Esophagus (tissue), 2 donors: Measurements from ENCODE around the gene UNC50. TPM values are rescaled to one million over a fixed set of nuclear protein-coding genes. Genes with fewer than 3 reads are reported as not detected.

Source experiments
- H3K27ac ChIP-seq, 2 donors: one replicate each; pipeline ENCODE4 v1.5.1; 2013; ENCODE audit warnings: low read depth in 2 of 2, mild to moderate bottlenecking in 2 of 2, inconsistent platforms in 1 of 2, low read length in 1 of 2, moderate library complexity in 1 of 2
- H3K27me3 ChIP-seq, 2 donors: one replicate each; pipeline ENCODE4 v1.6.1; 2013; ENCODE audit warnings: low read length in 2 of 2, control low read depth in 1 of 2, mild to moderate bottlenecking in 1 of 2; ENCODE audit not compliant: insufficient read depth in 2 of 2, control insufficient read depth in 1 of 2
- H3K36me3 ChIP-seq, 2 donors: one replicate each; pipeline ENCODE4 v1.6.1; 2013; ENCODE audit warnings: low read length in 1 of 2; ENCODE audit not compliant: control insufficient read depth in 2 of 2, insufficient read depth in 2 of 2
- H3K4me1 ChIP-seq, 2 donors: one replicate each; pipeline ENCODE4 v1.6.1; 2013; ENCODE audit warnings: low read length in 1 of 2; ENCODE audit not compliant: control insufficient read depth in 2 of 2, insufficient read depth in 2 of 2
- H3K4me3 ChIP-seq, 2 donors: one replicate each; pipeline ENCODE4 v1.5.1; 2013; ENCODE audit warnings: low read length in 2 of 2, mild to moderate bottlenecking in 2 of 2, low read depth in 1 of 2, moderate library complexity in 1 of 2
- H3K9me3 ChIP-seq, 2 donors: one replicate each; pipeline ENCODE4 v1.6.1; 2013; ENCODE audit warnings: mild to moderate bottlenecking in 2 of 2, low read depth in 1 of 2, low read length in 1 of 2, moderate library complexity in 1 of 2; ENCODE audit not compliant: control insufficient read depth in 2 of 2, insufficient read depth in 1 of 2
- WGBS, 2 donors: extraction: QIAGEN DNeasy Blood & Tissue Kit; methylation state at CpG; one replicate each; pipeline ENCODE4 v1.1.7; 2013; 5-methylcytosine and 5-hydroxymethylcytosine counted together
- polyA plus RNA-seq, 2 donors: library from polyadenylated mRNA; stranded (reverse); fragments of 200-250 nt; gene quantifications; one replicate each; pipeline ENCODE4 v1.2.3, GENCODE V29; 2013
- donor health status: healthy with polysubstance abuse.
- donor health status: Bipolar disorder and iron deficiency.

UNC50 gene
- polyA plus RNA-seq, 2 donors = 22.8 to 26.0 TPM

DNA sequence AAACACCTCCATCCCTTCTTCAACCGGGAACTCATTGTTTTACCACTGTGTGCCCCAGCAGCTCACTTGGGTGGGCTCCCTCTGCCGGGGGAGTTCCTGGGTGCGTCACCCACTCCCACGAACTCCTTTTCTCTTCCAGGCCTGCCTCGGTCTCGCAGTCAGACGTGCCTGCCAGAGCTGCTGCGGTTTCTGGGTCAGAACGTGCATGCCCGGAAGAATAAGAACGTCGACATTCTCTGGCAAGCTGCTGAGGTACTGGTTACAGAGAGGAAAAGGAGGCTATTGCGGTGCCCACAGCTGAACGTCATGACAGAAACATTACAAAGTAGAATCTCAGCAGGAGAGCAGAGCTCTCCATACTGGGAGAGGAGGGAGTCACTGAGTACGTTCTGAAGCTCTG, 35.7 kb upstream of the UNC50 start:
- H3K36me3 ChIP-seq = peaks cover 0 to 35% of the 10 kb centered on the region in 2 donors
- H3K27ac ChIP-seq = no peak overlapping the region
- H3K4me3 ChIP-seq = no peak overlapping the region

GRCh38 chr2:98573426-98573825, 35.0 kb upstream of the UNC50 start:
- 95 to 96% methylated on average over 13 of the region's 13 CpGs for WGBS, 2 donors
- Histone ChIP-seq H3K27me3 (no peaks in the 10 kb centered on the region), H3K4me1 (no peaks in the 10 kb centered on the region), H3K27ac (no peak overlapping the region), H3K4me3 (no peak overlapping the region), H3K36me3 (peaks cover 0 to 39% of the 10 kb centered on the region in 2 donors), H3K9me3 (no peaks in the 10 kb centered on the region)

More for the DNA sequence above, 35.7 kb upstream of the UNC50 start:
- WGBS, 2 donors = 90 to 92% methylated on average over 15 of the region's 15 CpGs
- Histone ChIP-seq H3K9me3 (no peaks in the 10 kb centered on the region), H3K4me1 (no peaks in the 10 kb centered on the region), H3K27me3 (no peaks in the 10 kb centered on the region)

GRCh38 chr2:98576666-98577312, 31.6 kb upstream of the UNC50 start:
- Histone ChIP-seq H3K27ac (no peak overlapping the region), H3K4me1 (no peaks in the 10 kb centered on the region), H3K9me3 (no peaks in the 10 kb centered on the region), H3K36me3 (peaks cover 2 to 25% of the 10 kb centered on the region in 2 donors), H3K27me3 (no peaks in the 10 kb centered on the region), H3K4me3 (no peak overlapping the region)
- WGBS, 2 donors = 90 to 92% methylated on average over 22 of the region's 22 CpGs

GRCh38 chr2:98577313-98577712, 31.1 kb upstream of the UNC50 start:
- H3K27me3 ChIP-seq = no peaks in the 10 kb centered on the region
- no peak overlapping the region for H3K4me3 ChIP-seq
- peaks cover 2 to 22% of the 10 kb centered on the region in 2 donors for H3K36me3 ChIP-seq
- no peaks in the 10 kb centered on the region for H3K4me1 ChIP-seq
- WGBS, 2 donors = 77 to 78% methylated on average over 10 of the region's 10 CpGs
- H3K27ac ChIP-seq = no peak overlapping the region
- no peaks in the 10 kb centered on the region for H3K9me3 ChIP-seq

DNA sequence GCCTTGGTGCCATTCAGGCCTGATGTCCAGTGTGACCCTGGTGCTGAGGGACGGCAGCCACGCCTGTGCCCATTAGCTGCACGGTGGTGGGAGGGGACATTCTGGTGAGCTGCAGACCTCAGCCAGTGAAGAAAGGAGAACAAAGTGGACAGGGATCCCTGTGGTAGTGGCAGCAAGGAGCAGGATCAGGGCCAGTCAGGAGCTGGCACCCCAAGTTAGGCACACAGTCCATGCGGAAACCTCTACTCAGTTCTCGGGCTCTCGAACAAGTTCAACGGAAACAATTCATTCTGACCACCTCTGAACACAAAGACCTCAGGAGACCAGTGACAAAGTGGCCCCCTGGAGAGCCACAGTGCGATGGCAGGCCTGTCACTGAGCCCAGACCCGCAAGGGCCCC, 30.2 kb upstream of the UNC50 start:
- Histone ChIP-seq H3K9me3 (no peaks in the 10 kb centered on the region), H3K4me3 (no peak overlapping the region), H3K4me1 (no peaks in the 10 kb centered on the region), H3K27me3 (no peaks in the 10 kb centered on the region), H3K27ac (no peak overlapping the region), H3K36me3 (peaks cover 2 to 24% of the 10 kb centered on the region in 2 donors)
- WGBS, 2 donors = 91 to 93% methylated on average over 9 of the region's 9 CpGs

DNA sequence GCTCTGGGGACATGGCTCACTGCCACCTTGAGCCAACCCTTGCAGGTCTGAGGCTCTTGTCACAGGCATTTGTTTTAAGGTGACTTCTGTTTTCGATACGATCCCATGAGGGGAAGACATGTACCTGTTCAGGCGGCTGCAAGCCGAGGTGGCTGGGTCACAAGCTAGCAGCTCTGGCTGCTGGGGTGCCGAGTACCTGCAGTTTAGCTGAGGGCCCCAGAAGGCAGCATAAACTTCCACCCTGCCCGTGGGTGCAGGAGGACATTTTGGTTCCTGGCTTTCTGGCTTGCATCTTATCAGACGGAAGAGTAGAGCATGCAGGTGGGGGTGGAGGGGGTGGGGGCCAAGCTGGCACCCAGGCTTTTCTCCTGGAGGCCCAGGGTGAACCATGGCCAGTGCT, 28.5 kb upstream of the UNC50 start:
- Histone ChIP-seq H3K4me1 (no peaks in the 10 kb centered on the region), H3K27me3 (no peaks in the 10 kb centered on the region), H3K36me3 (peaks cover 2 to 27% of the 10 kb centered on the region in 2 donors), H3K4me3 (no peak overlapping the region), H3K27ac (no peak overlapping the region), H3K9me3 (no peaks in the 10 kb centered on the region)
- 86 to 89% methylated on average over 7 of the region's 7 CpGs for WGBS, 2 donors

DNA sequence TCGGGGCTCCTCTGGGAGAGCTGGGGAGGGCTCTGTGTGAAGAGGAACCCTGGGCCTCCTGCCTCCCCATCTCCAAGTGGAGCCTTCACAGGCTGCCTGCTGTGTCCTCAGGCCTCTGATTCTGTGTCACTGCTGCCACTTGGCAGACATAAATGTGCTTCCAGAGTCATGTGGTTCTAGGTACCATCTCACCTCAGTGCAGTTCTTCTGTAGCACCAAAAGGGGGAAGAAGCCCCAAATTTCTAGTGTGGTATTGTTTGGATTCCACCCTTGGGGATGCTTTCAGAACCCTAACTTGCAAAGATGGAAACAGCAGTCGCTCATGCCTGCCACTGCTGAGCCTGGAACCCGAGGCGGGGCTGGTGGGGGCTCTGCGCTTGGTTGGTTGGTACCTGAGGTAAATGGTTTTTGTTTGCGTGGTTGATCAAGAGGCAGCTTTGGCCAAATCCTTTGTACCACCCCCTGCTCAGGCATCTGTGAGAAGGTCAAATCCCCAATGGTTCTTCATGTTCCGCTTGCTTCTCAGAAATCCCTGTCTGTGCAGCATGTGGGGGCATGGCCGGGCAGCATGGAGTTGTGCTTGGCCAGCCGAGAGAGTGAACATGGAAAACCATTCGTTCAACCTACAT, 27.6 kb upstream of the UNC50 start:
- Histone ChIP-seq H3K4me1 (no peaks in the 10 kb centered on the region), H3K9me3 (no peaks in the 10 kb centered on the region), H3K27ac (no peak overlapping the region), H3K4me3 (no peak overlapping the region), H3K36me3 (peaks cover 2 to 27% of the 10 kb centered on the region in 2 donors), H3K27me3 (no peaks in the 10 kb centered on the region)
- 90% methylated on average over 10 of the region's 10 CpGs for WGBS, 2 donors

GRCh38 chr2:98582523-98582922, 25.9 kb upstream of the UNC50 start:
- 95% methylated on average over 9 of the region's 9 CpGs for WGBS, 2 donors

GRCh38 chr2:98583276-98583675, 25.1 kb upstream of the UNC50 start:
- H3K36me3 ChIP-seq = peaks cover 2 to 20% of the 10 kb centered on the region in 2 donors
- no peaks in the 10 kb centered on the region for H3K9me3 ChIP-seq
- 94 to 96% methylated on average over 7 of the region's 7 CpGs for WGBS, 2 donors
- no peaks in the 10 kb centered on the region for H3K27me3 ChIP-seq
- H3K4me1 ChIP-seq = no peaks in the 10 kb centered on the region
- no peak overlapping the region for H3K4me3 ChIP-seq
- H3K27ac ChIP-seq = no peak overlapping the region

More at GRCh38 chr2:98582523-98582922, 25.9 kb upstream of the UNC50 start:
- Histone ChIP-seq H3K9me3 (no peaks in the 10 kb centered on the region), H3K4me1 (no peaks in the 10 kb centered on the region), H3K4me3 (no peak overlapping the region), H3K36me3 (peaks cover 2 to 23% of the 10 kb centered on the region in 2 donors), H3K27ac (no peak overlapping the region), H3K27me3 (no peaks in the 10 kb centered on the region)
